GM12878 (cell line): ENCODE data around the gene GANC. TPM values are rescaled to one million over a fixed set of nuclear protein-coding genes. Genes with fewer than 3 reads are reported as not detected.

Experiments used
- EGR1 ChIP-seq, 2 experiments: IDR thresholded peaks; 1 replicate in 1 of 2; 2 replicates in 1 of 2; pipeline ENCODE4 v1.6.1; 2011 to 2012; ENCODE audit warnings: low read depth in 2 of 2, low read length in 2 of 2, borderline replicate concordance in 1 of 2, mild to moderate bottlenecking in 1 of 2, moderate library complexity in 1 of 2
- ESRRA ChIP-seq: IDR thresholded peaks from 2 replicates; pipeline ENCODE4 v1.6.1; 2012; ENCODE audit warnings: mild to moderate bottlenecking, low read length, improper control_type of control experiment
- HDAC2 ChIP-seq: fragments of 200-600 bp; sonication (generic); IDR thresholded peaks from 2 replicates; pipeline ENCODE4 v1.6.1; 2017
- IRF4 ChIP-seq: IDR thresholded peaks from 2 replicates; pipeline ENCODE4 v1.6.1; 2011; ENCODE audit warnings: low read depth, low read length
- JUND ChIP-seq: IDR thresholded peaks from 2 replicates; pipeline ENCODE4 v1.6.1; 2012; ENCODE audit warnings: low read depth, mild to moderate bottlenecking, low read length, improper control_type of control experiment, moderate library complexity
- KAT2A ChIP-seq: conservative IDR thresholded peaks from 2 replicates; pipeline ENCODE4 v1.6.1; 2011; ENCODE audit warnings: low read depth, low read length; ENCODE audit not compliant: control insufficient read depth
- LARP7 ChIP-seq: fragments of 450-650 bp; IDR thresholded peaks from 2 replicates; pipeline ENCODE4 v1.6.1; 2017; ENCODE audit warnings: mild to moderate bottlenecking
- MEF2A ChIP-seq: IDR thresholded peaks from 2 replicates; pipeline ENCODE4 v1.6.1; 2011; ENCODE audit warnings: low read depth, mild to moderate bottlenecking, low read length, moderate library complexity; ENCODE audit not compliant: insufficient read depth
- MTA3 ChIP-seq: IDR thresholded peaks from 2 replicates; pipeline ENCODE4 v1.6.1; 2012; ENCODE audit warnings: low read length, inconsistent platforms, borderline replicate concordance
- MYB ChIP-seq: fragments of 150-350 bp; IDR thresholded peaks from 2 replicates; pipeline ENCODE4 v1.6.1; 2014; ENCODE audit warnings: mild to moderate bottlenecking, low read depth, low read length, borderline replicate concordance
- NBN ChIP-seq: fragments of 450-650 bp; IDR thresholded peaks from 2 replicates; pipeline ENCODE4 v1.6.1; 2016
- NR2F1 ChIP-seq: fragments of 450-650 bp; conservative IDR thresholded peaks from 2 replicates; pipeline ENCODE4 v1.6.1; 2017; ENCODE audit warnings: mild to moderate bottlenecking
- POLR2AphosphoS2 ChIP-seq: IDR thresholded peaks from 2 replicates; pipeline ENCODE4 v1.6.1; 2011; ENCODE audit warnings: low read depth, mild to moderate bottlenecking, low read length, improper control_type of control experiment, moderate library complexity
- SMAD1 ChIP-seq: fragments of 450-650 bp; IDR thresholded peaks from 2 replicates; pipeline ENCODE4 v1.6.1; 2018; ENCODE audit warnings: mild to moderate bottlenecking, low read depth; ENCODE audit not compliant: partially characterized antibody
- SMC3 ChIP-seq: IDR thresholded peaks from 2 replicates; pipeline ENCODE4 v1.6.1; 2011; ENCODE audit warnings: low read length, improper control_type of control experiment, borderline replicate concordance
- SP1 ChIP-seq: IDR thresholded peaks from one replicate; pipeline ENCODE4 v1.6.1; 2011; ENCODE audit warnings: low read depth, low read length
- WRNIP1 ChIP-seq: IDR thresholded peaks from 2 replicates; pipeline ENCODE4 v1.6.1; 2011; ENCODE audit warnings: low read depth, low read length, improper control_type of control experiment, borderline replicate concordance
- ZBED1 ChIP-seq: IDR thresholded peaks from 2 replicates; pipeline ENCODE4 v1.6.1; 2016; ENCODE audit warnings: borderline replicate concordance
- ZNF384 ChIP-seq: IDR thresholded peaks from 2 replicates; pipeline ENCODE4 v1.6.1; 2012; ENCODE audit warnings: low read depth, mild to moderate bottlenecking, low read length, improper control_type of control experiment, borderline replicate concordance
- polyA plus RNA-seq, 11 experiments: library from polyadenylated mRNA; depleted of rRNA in 4 of 11; unstranded in 6 of 11; stranded (reverse) in 5 of 11; fragments of >200 nt; fragmentation: Nextera tagmentation in 4 of 11; fragmentation: Illumina TruSeq in 1 of 11; extraction: Ambion mirVana in 4 of 11; extraction: Trizol in 1 of 11; gene quantifications; 1 replicate in 1 of 11; 2 replicates in 10 of 11; pipeline versions ENCODE4 v1.2.1 to v1.2.3, GENCODE V29; 2011 to 2016; ENCODE audit warnings: inconsistent platforms in 2 of 11, missing spikeins in 2 of 11, low read depth in 1 of 11
- total RNA-seq, 4 experiments: library from RNA; depleted of rRNA in 3 of 4; stranded (reverse); fragments of >200 nt in 3 of 4; fragmentation: Illumina TruSeq in 1 of 4; extraction: Trizol in 1 of 4; gene quantifications; 2 replicates each; pipeline versions ENCODE4 v1.2.1 to v1.2.3, GENCODE V29; 2013 to 2021
- TF ChIP-seq, protein P1 (sequence below): fragments of 150-350 bp; IDR thresholded peaks from 2 replicates; pipeline ENCODE4 v1.6.1; 2014; ENCODE audit warnings: mild to moderate bottlenecking, low read depth, low read length
- TF ChIP-seq, protein P2 (sequence below): fragments of 150-350 bp; IDR thresholded peaks from 2 replicates; pipeline ENCODE4 v1.6.1; 2016; ENCODE audit warnings: low read depth, low read length
- TF ChIP-seq, protein P3 (sequence below): fragments of 450-650 bp; formaldehyde crosslinking; IDR thresholded peaks from 2 replicates; pipeline ENCODE4 v1.5.0; 2022; ENCODE audit warnings: mild to moderate bottlenecking, missing genetic modification characterization

Gene GANC
- total and polyA plus RNA-seq, 10 of the 15 experiments (the other 5 are each of a cell fraction or from before 2014, with no cell fraction given): 11.3 to 35.3 (median 23.0) TPM

DNA sequence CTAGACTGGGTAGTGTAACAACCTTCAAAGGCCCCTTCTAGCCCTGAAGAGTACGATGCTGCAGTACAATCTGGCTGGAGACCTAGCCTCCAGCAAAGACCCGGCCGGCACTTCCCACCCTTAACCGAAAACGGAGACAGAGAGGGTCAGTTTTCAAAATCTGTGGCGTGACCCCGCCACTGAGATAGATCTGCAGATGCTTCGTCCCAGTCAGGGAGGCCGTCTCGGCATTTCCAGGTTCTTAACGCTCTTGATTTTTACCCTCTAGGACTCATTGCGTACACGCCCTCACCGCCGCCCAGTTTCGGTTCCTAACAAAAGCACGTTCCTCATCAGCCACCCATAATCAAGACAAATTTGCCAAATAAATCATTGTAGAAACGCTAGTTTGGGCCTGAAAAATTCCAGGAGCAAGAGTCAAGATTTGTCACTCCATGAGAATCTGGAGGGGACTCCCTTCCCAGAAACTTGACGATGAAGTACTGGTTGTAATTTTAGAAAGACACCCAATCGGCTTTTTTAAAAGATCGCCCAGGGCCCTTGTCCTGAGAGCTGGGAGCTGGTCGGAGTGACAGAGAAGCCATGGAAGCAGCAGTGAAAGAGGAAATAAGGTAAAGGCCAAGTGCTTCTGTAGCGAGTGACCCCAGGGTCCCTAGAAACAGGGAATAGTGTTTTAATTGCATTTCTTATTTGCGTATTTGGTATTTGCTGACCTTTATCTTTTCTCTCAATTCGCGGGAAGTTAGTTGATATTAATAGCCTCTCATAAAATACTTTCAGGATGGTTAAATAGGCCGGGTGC is 1.1 kb downstream of the GANC start (continued):
- TF ChIP-seq, protein P1, sequence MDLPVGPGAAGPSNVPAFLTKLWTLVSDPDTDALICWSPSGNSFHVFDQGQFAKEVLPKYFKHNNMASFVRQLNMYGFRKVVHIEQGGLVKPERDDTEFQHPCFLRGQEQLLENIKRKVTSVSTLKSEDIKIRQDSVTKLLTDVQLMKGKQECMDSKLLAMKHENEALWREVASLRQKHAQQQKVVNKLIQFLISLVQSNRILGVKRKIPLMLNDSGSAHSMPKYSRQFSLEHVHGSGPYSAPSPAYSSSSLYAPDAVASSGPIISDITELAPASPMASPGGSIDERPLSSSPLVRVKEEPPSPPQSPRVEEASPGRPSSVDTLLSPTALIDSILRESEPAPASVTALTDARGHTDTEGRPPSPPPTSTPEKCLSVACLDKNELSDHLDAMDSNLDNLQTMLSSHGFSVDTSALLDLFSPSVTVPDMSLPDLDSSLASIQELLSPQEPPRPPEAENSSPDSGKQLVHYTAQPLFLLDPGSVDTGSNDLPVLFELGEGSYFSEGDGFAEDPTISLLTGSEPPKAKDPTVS: no peak
- TF ChIP-seq HDAC2 (no peak), LARP7 (0 out of 2 replicates have a peak, but pooled peaks have one; percentile 32), ESRRA (no peak), MEF2A (no peak), ZNF384 (no peak), NBN (no peak), EGR1 (IDR thresholded peaks at IDR 0.05; ENCODE audit: borderline replicate concordance in 1 of 2, low read depth in 2 of 2, low read length in 2 of 2) (0 out of 3 replicates have a peak, but pooled peaks of 1 of the 2 experiments have one; percentile 14), IRF4 (0 out of 2 replicates have a peak, but pooled peaks have one; percentile 54), MTA3 (0 out of 2 replicates have a peak, but pooled peaks have one; percentile 45), JUND (no peak), SMAD1 (peak; percentile 22), SP1 (no peak), MYB (no peak), POLR2AphosphoS2 (no peak), KAT2A (no peak), ZBED1 (no peak; the same call in 1 of the 2 replicates), SMC3 (no peak), WRNIP1 (no peak), NR2F1 (no peak)
- TF ChIP-seq, protein P2, sequence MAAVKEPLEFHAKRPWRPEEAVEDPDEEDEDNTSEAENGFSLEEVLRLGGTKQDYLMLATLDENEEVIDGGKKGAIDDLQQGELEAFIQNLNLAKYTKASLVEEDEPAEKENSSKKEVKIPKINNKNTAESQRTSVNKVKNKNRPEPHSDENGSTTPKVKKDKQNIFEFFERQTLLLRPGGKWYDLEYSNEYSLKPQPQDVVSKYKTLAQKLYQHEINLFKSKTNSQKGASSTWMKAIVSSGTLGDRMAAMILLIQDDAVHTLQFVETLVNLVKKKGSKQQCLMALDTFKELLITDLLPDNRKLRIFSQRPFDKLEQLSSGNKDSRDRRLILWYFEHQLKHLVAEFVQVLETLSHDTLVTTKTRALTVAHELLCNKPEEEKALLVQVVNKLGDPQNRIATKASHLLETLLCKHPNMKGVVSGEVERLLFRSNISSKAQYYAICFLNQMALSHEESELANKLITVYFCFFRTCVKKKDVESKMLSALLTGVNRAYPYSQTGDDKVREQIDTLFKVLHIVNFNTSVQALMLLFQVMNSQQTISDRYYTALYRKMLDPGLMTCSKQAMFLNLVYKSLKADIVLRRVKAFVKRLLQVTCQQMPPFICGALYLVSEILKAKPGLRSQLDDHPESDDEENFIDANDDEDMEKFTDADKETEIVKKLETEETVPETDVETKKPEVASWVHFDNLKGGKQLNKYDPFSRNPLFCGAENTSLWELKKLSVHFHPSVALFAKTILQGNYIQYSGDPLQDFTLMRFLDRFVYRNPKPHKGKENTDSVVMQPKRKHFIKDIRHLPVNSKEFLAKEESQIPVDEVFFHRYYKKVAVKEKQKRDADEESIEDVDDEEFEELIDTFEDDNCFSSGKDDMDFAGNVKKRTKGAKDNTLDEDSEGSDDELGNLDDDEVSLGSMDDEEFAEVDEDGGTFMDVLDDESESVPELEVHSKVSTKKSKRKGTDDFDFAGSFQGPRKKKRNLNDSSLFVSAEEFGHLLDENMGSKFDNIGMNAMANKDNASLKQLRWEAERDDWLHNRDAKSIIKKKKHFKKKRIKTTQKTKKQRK: no peak
- TF ChIP-seq, protein P3, sequence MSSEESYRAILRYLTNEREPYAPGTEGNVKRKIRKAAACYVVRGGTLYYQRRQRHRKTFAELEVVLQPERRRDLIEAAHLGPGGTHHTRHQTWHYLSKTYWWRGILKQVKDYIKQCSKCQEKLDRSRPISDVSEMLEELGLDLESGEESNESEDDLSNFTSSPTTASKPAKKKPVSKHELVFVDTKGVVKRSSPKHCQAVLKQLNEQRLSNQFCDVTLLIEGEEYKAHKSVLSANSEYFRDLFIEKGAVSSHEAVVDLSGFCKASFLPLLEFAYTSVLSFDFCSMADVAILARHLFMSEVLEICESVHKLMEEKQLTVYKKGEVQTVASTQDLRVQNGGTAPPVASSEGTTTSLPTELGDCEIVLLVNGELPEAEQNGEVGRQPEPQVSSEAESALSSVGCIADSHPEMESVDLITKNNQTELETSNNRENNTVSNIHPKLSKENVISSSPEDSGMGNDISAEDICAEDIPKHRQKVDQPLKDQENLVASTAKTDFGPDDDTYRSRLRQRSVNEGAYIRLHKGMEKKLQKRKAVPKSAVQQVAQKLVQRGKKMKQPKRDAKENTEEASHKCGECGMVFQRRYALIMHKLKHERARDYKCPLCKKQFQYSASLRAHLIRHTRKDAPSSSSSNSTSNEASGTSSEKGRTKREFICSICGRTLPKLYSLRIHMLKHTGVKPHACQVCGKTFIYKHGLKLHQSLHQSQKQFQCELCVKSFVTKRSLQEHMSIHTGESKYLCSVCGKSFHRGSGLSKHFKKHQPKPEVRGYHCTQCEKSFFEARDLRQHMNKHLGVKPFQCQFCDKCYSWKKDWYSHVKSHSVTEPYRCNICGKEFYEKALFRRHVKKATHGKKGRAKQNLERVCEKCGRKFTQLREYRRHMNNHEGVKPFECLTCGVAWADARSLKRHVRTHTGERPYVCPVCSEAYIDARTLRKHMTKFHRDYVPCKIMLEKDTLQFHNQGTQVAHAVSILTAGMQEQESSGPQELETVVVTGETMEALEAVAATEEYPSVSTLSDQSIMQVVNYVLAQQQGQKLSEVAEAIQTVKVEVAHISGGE (CRISPR knock-in tag): no peak
